ENCODE results near the gene PRKAG1. TPM values are rescaled to one million over a fixed set of nuclear protein-coding genes. Genes with fewer than 3 reads are reported as not detected.

Gene PRKAG1
- total RNA-seq, 1 donor from 2014 or later, result 24.0 TPM

GRCh38 chr12:49036029-49036428 lies 17.5 kb upstream of the PRKAG1 start:
- Mint-ChIP-seq H3K4me3 (ENCODE audit: unreplicated experiment) (peak overlapping the region; percentile 38), H3K4me1 (ENCODE audit: unreplicated experiment) (no peaks in the 10 kb centered on the region), H3K27ac (ENCODE audit: unreplicated experiment) (peak overlapping the region; percentile 34), H3K27me3 (ENCODE audit: unreplicated experiment) (peaks cover 17% of the 10 kb centered on the region), H3K36me3 (ENCODE audit: low read depth, unreplicated experiment) (peaks cover 48% of the 10 kb centered on the region), H3K9me3 (ENCODE audit: unreplicated experiment) (no peaks in the 10 kb centered on the region)
- DNase-seq (ENCODE audit: low spot score), result no peak
- TF ChIP-seq CTCF (IDR thresholded peaks at IDR 0.05; ENCODE audit: unreplicated experiment), result no peak

- TF ChIP-seq CTCF (IDR thresholded peaks at IDR 0.05; ENCODE audit: unreplicated experiment), result no peak
- H3K36me3 Mint-ChIP-seq (ENCODE audit: low read depth, unreplicated experiment), result peaks cover 61% of the 10 kb centered on the region
- no peaks in the 10 kb centered on the region for H3K4me1 Mint-ChIP-seq (ENCODE audit: unreplicated experiment)
- H3K9me3 Mint-ChIP-seq (ENCODE audit: unreplicated experiment), result no peaks in the 10 kb centered on the region
- H3K27ac Mint-ChIP-seq (ENCODE audit: unreplicated experiment), result no peak overlapping the region
- DNase-seq (ENCODE audit: low spot score), result no peak
- H3K27me3 Mint-ChIP-seq (ENCODE audit: unreplicated experiment), result peaks cover 18% of the 10 kb centered on the region
- no peak overlapping the region for H3K4me3 Mint-ChIP-seq (ENCODE audit: unreplicated experiment)
Observed at GRCh38 chr12:49034286-49034622, 15.7 kb upstream of the PRKAG1 start.

GRCh38 chr12:49033611-49034285 lies 15.2 kb upstream of the PRKAG1 start:
- Mint-ChIP-seq H3K4me3 (ENCODE audit: unreplicated experiment) (peak overlapping the region; percentile 71), H3K4me1 (ENCODE audit: unreplicated experiment) (no peaks in the 10 kb centered on the region), H3K9me3 (ENCODE audit: unreplicated experiment) (no peaks in the 10 kb centered on the region), H3K36me3 (ENCODE audit: low read depth, unreplicated experiment) (peaks cover 60% of the 10 kb centered on the region), H3K27me3 (ENCODE audit: unreplicated experiment) (peaks cover 18% of the 10 kb centered on the region), H3K27ac (ENCODE audit: unreplicated experiment) (peak overlapping the region; percentile 50)
- TF ChIP-seq CTCF (IDR thresholded peaks at IDR 0.05; ENCODE audit: unreplicated experiment), result no peak
- DNase-seq (ENCODE audit: low spot score), result no peak

GRCh38 chr12:49032679-49033447 lies 14.3 kb upstream of the PRKAG1 start:
- TF ChIP-seq CTCF (IDR thresholded peaks at IDR 0.05; ENCODE audit: unreplicated experiment), result no peak
- Mint-ChIP-seq H3K4me3 (ENCODE audit: unreplicated experiment) (peak overlapping the region; percentile 65), H3K27me3 (ENCODE audit: unreplicated experiment) (peaks cover 20% of the 10 kb centered on the region), H3K27ac (ENCODE audit: unreplicated experiment) (peak overlapping the region; percentile 61), H3K9me3 (ENCODE audit: unreplicated experiment) (no peaks in the 10 kb centered on the region), H3K4me1 (ENCODE audit: unreplicated experiment) (no peaks in the 10 kb centered on the region), H3K36me3 (ENCODE audit: low read depth, unreplicated experiment) (peaks cover 59% of the 10 kb centered on the region)
- DNase-seq (ENCODE audit: low spot score), result no peak

- Mint-ChIP-seq H3K9me3 (ENCODE audit: unreplicated experiment) (no peaks in the 10 kb centered on the region), H3K4me3 (ENCODE audit: unreplicated experiment) (peak overlapping the region; percentile 65), H3K27ac (ENCODE audit: unreplicated experiment) (peak overlapping the region; percentile 61), H3K4me1 (ENCODE audit: unreplicated experiment) (no peaks in the 10 kb centered on the region), H3K27me3 (ENCODE audit: unreplicated experiment) (peaks cover 21% of the 10 kb centered on the region), H3K36me3 (ENCODE audit: low read depth, unreplicated experiment) (peaks cover 64% of the 10 kb centered on the region)
- DNase-seq (ENCODE audit: low spot score), result no peak
- no peak for TF ChIP-seq CTCF (IDR thresholded peaks at IDR 0.05; ENCODE audit: unreplicated experiment)
Observed at GRCh38 chr12:49032276-49032675, 13.7 kb upstream of the PRKAG1 start.
